ENCODE results near the gene PDE6A.

The PDE6A gene

DNA sequence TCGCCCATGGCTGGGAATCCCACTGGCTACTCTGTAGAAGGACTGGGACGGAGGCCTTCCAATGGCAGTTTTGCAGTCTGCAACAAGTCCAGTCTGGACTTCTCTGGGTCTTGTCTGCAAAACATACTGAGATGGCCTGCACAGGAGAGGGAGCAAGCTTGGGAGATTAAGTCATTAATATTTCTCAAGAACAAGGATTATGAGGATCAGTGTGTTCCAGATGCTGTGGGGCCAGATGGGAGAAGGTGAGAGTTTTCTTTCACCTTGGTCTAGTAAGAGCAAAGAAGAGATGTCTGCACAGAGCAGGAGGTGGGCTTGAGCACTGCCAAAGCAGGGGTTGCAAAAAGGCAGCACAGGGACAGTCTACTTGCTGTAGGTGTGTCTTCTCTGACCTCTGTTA lies at the start of gene PDE6A:
TSS of gene PDE6A (minus strand) at position 128 of the 400 bp plus-strand sequence. CDS start at position 8, 120 bp downstream.
- no peak within 1 kb of the TSS for H3K4me3 ChIP-seq (ENCODE audit: low read depth, low read length)
- no peak for DNase-seq (ENCODE audit: low read depth)
- no peak for TF ChIP-seq MYC (IDR thresholded peaks at IDR 0.05; ENCODE audit: low read depth, low read length)
- no peak for TF ChIP-seq CTCF (IDR thresholded peaks at IDR 0.05; ENCODE audit: low read depth, low read length)
- no peak for TF ChIP-seq POLR2A (IDR thresholded peaks at IDR 0.05; ENCODE audit: extremely low read depth, insufficient read length)
- TF ChIP-seq, protein P1, sequence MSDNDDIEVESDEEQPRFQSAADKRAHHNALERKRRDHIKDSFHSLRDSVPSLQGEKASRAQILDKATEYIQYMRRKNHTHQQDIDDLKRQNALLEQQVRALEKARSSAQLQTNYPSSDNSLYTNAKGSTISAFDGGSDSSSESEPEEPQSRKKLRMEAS (IDR thresholded peaks at IDR 0.05; ENCODE audit: low read depth, low read length), result no peak

DNA sequence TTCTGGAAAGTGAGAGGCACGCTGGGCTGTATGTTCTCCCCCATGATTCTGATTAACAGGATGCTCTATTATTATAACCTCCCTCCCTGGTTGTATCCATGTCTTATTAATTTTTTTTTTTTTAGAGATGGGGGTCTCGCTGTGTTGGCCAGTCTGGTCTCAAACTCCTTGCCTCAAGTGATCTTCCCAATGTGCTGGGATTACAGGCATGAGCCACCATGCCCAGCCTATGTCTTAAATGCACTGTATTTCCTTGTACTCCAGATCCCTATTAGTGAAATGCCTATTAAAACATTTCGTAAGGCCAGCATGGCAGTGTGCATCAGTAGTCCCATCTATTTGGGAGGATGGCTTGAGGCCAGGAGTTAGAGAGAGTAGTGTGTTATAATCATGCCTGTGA lies 48.9 kb upstream of the PDE6A start:
- DNase-seq (ENCODE audit: low read depth), result no peak
- TF ChIP-seq POLR2A (IDR thresholded peaks at IDR 0.05; ENCODE audit: extremely low read depth, insufficient read length) (no peak), MYC (IDR thresholded peaks at IDR 0.05; ENCODE audit: low read depth, low read length) (no peak)
- H3K4me3 ChIP-seq (ENCODE audit: low read depth, low read length), result no peak overlapping the region

GRCh38 chr5:149990518-149991376 lies 46.2 kb upstream of the PDE6A start:
- TF ChIP-seq POLR2A (IDR thresholded peaks at IDR 0.05; ENCODE audit: extremely low read depth, insufficient read length), result no peak
- TF ChIP-seq MYC (IDR thresholded peaks at IDR 0.05; ENCODE audit: low read depth, low read length), result no peak
- peak; percentile 87 for TF ChIP-seq CTCF (IDR thresholded peaks at IDR 0.05; ENCODE audit: low read depth, low read length)
- TF ChIP-seq, protein P1 (IDR thresholded peaks at IDR 0.05; ENCODE audit: low read depth, low read length), result peak; percentile 43; the same call in 1 of the 2 replicates
- DNase-seq (ENCODE audit: low read depth), result peak; percentile 79
- no peak overlapping the region for H3K4me3 ChIP-seq (ENCODE audit: low read depth, low read length)

- peak; percentile 18 for DNase-seq (ENCODE audit: low read depth)
- H3K4me3 ChIP-seq (ENCODE audit: low read depth, low read length), result no peak overlapping the region
- TF ChIP-seq MYC (IDR thresholded peaks at IDR 0.05; ENCODE audit: low read depth, low read length) (no peak), POLR2A (IDR thresholded peaks at IDR 0.05; ENCODE audit: extremely low read depth, insufficient read length) (no peak)
These were observed 43.5 kb upstream of the PDE6A start for GRCh38 chr5:149988126-149988525.

DNA sequence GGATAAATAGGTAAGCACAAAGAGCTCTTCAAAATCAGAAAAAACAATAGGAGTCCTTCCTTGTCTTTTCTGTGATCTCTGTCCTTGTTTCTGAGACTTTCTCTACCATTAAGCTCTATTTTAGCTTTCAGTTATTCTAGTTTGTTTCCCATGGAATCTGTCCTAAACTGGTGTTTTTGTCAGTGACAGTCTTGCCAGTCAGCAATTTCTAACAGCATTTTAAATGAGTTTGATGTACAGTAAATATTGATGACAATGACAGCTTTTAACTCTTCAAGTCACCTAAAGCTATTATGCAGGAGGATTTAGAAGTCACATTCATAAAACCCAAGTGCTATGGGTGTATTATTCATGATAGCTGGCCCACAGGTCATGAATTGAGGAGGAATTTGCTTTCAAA lies 37.9 kb upstream of the PDE6A start:
- DNase-seq (ENCODE audit: low read depth), result no peak
- no peak overlapping the region for H3K4me3 ChIP-seq (ENCODE audit: low read depth, low read length)
- TF ChIP-seq POLR2A (IDR thresholded peaks at IDR 0.05; ENCODE audit: extremely low read depth, insufficient read length) (no peak), CTCF (IDR thresholded peaks at IDR 0.05; ENCODE audit: low read depth, low read length) (no peak), MYC (IDR thresholded peaks at IDR 0.05; ENCODE audit: low read depth, low read length) (no peak)
- TF ChIP-seq, protein P1 (IDR thresholded peaks at IDR 0.05; ENCODE audit: low read depth, low read length), result no peak

DNA sequence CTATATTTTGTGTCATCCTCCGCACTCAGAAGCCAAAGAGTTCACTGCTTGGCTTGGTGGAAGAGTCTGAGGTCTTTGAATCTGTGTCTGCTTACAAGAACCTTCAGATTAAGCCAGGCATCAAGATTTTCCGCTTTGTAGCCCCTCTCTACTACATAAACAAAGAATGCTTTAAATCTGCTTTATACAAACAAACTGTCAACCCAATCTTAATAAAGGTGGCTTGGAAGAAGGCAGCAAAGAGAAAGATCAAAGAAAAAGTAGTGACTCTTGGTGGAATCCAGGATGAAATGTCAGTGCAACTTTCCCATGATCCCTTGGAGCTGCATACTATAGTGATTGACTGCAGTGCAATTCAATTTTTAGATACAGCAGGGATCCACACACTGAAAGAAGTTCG lies 36.6 kb upstream of the PDE6A start:
- no peak for TF ChIP-seq MYC (IDR thresholded peaks at IDR 0.05; ENCODE audit: low read depth, low read length)
- TF ChIP-seq, protein P1 (IDR thresholded peaks at IDR 0.05; ENCODE audit: low read depth, low read length), result no peak
- no peak for DNase-seq (ENCODE audit: low read depth)

DNA sequence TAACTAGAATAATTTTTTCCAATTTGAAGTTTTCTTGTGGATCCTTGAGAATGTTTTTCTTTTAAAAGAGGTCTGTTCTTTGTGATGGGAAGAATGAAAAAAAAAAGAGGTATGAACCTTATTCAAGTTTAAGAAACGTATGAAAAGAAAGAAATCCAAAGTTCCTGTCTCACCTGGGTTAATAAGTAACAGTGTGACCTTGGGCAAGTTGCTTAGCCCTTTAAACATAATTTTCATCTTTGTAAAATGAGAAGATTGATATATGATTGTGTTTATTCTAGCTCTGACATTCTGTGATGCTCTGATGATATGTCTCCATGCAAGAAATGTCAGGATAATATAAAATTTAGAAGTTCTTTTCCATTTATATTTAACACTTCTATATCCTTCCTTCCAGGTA lies 35.3 kb upstream of the PDE6A start:
- DNase-seq (ENCODE audit: low read depth), result no peak
- no peak for TF ChIP-seq CTCF (IDR thresholded peaks at IDR 0.05; ENCODE audit: low read depth, low read length)
- TF ChIP-seq, protein P1 (IDR thresholded peaks at IDR 0.05; ENCODE audit: low read depth, low read length), result no peak
- no peak for TF ChIP-seq MYC (IDR thresholded peaks at IDR 0.05; ENCODE audit: low read depth, low read length)

More for the DNA sequence above, 36.6 kb upstream of the PDE6A start:
- no peak overlapping the region for H3K4me3 ChIP-seq (ENCODE audit: low read depth, low read length)

More for the DNA sequence above, 35.3 kb upstream of the PDE6A start:
- no peak overlapping the region for H3K4me3 ChIP-seq (ENCODE audit: low read depth, low read length)

All from NB4 (cell line).